CD14-positive monocyte (primary cell): ENCODE measurements around the gene ZEB2. TPM values are rescaled to one million over a fixed set of nuclear protein-coding genes. Genes with fewer than 3 reads are reported as not detected.
A peak's percentile ranks its signal among the peaks of the same experiment; 100 is the strongest.

Experiments
- DNase-seq, 3 donors: peaks; one replicate each; pipeline ENCODE4 v3.0.0-alpha.2; 2011 to 2022
- H2AFZ ChIP-seq: 2 replicates; pipeline ENCODE4 v1.6.0; 2012; ENCODE audit warnings: mild to moderate bottlenecking, low read depth, low read length, inconsistent platforms; ENCODE audit not compliant: insufficient read depth, poor library complexity, severe bottlenecking
- H3K27ac ChIP-seq, 2 donors: 1 replicate in 1 of 2; 2 replicates in 1 of 2; pipeline ENCODE4 v1.5.1; 2012 to 2013; ENCODE audit warnings: low read length in 2 of 2, control low read depth in 1 of 2, inconsistent platforms in 1 of 2, low read depth in 1 of 2, mild to moderate bottlenecking in 1 of 2
- H3K27me3 ChIP-seq, 2 donors: one replicate each; pipeline versions ENCODE4 v1.6.0 to v1.6.1; 2011 to 2013; ENCODE audit warnings: low read length in 2 of 2; ENCODE audit not compliant: control insufficient read depth in 2 of 2, insufficient read depth in 2 of 2
- H3K36me3 ChIP-seq, 2 donors: replicated peaks in 1 of 2; 1 replicate in 1 of 2; 2 replicates in 1 of 2; pipeline versions ENCODE4 v1.5.1 to v1.6.1; 2012 to 2013; ENCODE audit warnings: low read length in 2 of 2, control low read depth in 1 of 2, inconsistent platforms in 1 of 2, mild to moderate bottlenecking in 1 of 2; ENCODE audit not compliant: insufficient read depth in 2 of 2, control insufficient read depth in 1 of 2
- H3K4me1 ChIP-seq, 2 donors: 1 replicate in 1 of 2; 2 replicates in 1 of 2; pipeline versions ENCODE4 v1.5.1 to v1.6.1; 2012 to 2013; ENCODE audit warnings: low read length in 2 of 2, control low read depth in 1 of 2, inconsistent platforms in 1 of 2, mild to moderate bottlenecking in 1 of 2, moderate library complexity in 1 of 2; ENCODE audit not compliant: insufficient read depth in 2 of 2, control insufficient read depth in 1 of 2
- H3K4me2 ChIP-seq: replicated peaks from 2 replicates; pipeline ENCODE3; 2012; ENCODE audit warnings: low read length, moderate library complexity, mild to moderate bottlenecking; ENCODE audit not compliant: poor library complexity, severe bottlenecking; ENCODE audit errors: extremely low read depth
- H3K4me3 ChIP-seq, 3 experiments: fragments of 200-600 bp in 1 of 3; sonication (generic) in 1 of 3; replicated peaks in 1 of 3; 1 replicate in 2 of 3; 2 replicates in 1 of 3; pipeline ENCODE4 v1.5.1; 2011 to 2013; ENCODE audit warnings: low read length in 3 of 3, mild to moderate bottlenecking in 3 of 3, control low read depth in 2 of 3, low read depth in 2 of 3, inconsistent platforms in 1 of 3, moderate library complexity in 1 of 3
- H3K79me2 ChIP-seq: 2 replicates; pipeline ENCODE4 v1.6.0; 2012; ENCODE audit warnings: mild to moderate bottlenecking, control low read depth, inconsistent platforms, low read length, moderate library complexity; ENCODE audit not compliant: insufficient read depth
- H3K9ac ChIP-seq: 2 replicates; pipeline ENCODE4 v1.6.0; 2017; ENCODE audit warnings: low read length, mild to moderate bottlenecking; ENCODE audit not compliant: insufficient read depth, poor library complexity, severe bottlenecking
- H3K9me3 ChIP-seq, 2 donors: replicated peaks in 1 of 2; 1 replicate in 1 of 2; 2 replicates in 1 of 2; pipeline versions ENCODE4 v1.5.1 to v1.6.1; 2012 to 2013; ENCODE audit warnings: low read length in 2 of 2, control low read depth in 1 of 2; ENCODE audit not compliant: control insufficient read depth in 1 of 2, insufficient read depth in 1 of 2
- H4K20me1 ChIP-seq: 2 replicates; pipeline ENCODE4 v1.6.0; 2012; ENCODE audit warnings: mild to moderate bottlenecking, low read length, control low read depth, moderate library complexity; ENCODE audit not compliant: insufficient read depth
- H3K27ac Mint-ChIP-seq, 7 donors: one replicate each; pipeline ENCODE4 v1.8.0; 2020; ENCODE audit warnings: mild to moderate bottlenecking in 7 of 7, mixed read lengths in 7 of 7, moderate library complexity in 6 of 7, inconsistent platforms in 2 of 7
- H3K27me3 Mint-ChIP-seq, 3 donors: one replicate each; pipeline ENCODE4 v1.8.0; 2021 to 2022; ENCODE audit warnings: low read depth in 3 of 3, mild to moderate bottlenecking in 3 of 3, mixed read lengths in 3 of 3, moderate library complexity in 3 of 3, inconsistent platforms in 1 of 3
- H3K36me3 Mint-ChIP-seq, 2 donors: one replicate each; pipeline ENCODE4 v1.8.0; 2020; ENCODE audit warnings: mixed read lengths in 2 of 2, inconsistent platforms in 1 of 2, mild to moderate bottlenecking in 1 of 2
- H3K4me1 Mint-ChIP-seq: one replicate; pipeline ENCODE4 v1.8.0; 2020; ENCODE audit warnings: mild to moderate bottlenecking, mixed read lengths
- H3K4me3 Mint-ChIP-seq, 2 donors: one replicate each; pipeline ENCODE4 v1.8.0; 2020; ENCODE audit warnings: mild to moderate bottlenecking in 2 of 2, mixed read lengths in 2 of 2, moderate library complexity in 1 of 2
- H3K9me3 Mint-ChIP-seq, 7 donors: one replicate each; pipeline ENCODE4 v1.8.0; 2020 to 2022; ENCODE audit warnings: mixed read lengths in 7 of 7, mild to moderate bottlenecking in 6 of 7, moderate library complexity in 6 of 7, inconsistent platforms in 2 of 7
- WGBS: methylation state at CpG from one replicate; pipeline ENCODE4 v1.1.5; 2013; ENCODE audit warnings: missing lambda C conversion rate; ENCODE audit not compliant: insufficient coverage; 5-methylcytosine and 5-hydroxymethylcytosine counted together
- intact Hi-C, 2 donors: fragments of 100-400 bp; cut with micrococcal nuclease; formaldehyde crosslinking; loops; one replicate each; pipeline versions ENCODE4 v1.15.0 to v1.15.1; 2023
- polyA plus RNA-seq, 3 donors: library from polyadenylated mRNA; depleted of rRNA in 1 of 3; unstranded in 2 of 3; stranded (reverse) in 1 of 3; fragments of 300-500 nt in 2 of 3; fragments of >200 nt in 1 of 3; fragmentation: Illumina TruSeq in 2 of 3; gene quantifications; 1 replicate in 2 of 3; 2 replicates in 1 of 3; pipeline ENCODE4 v1.2.3, GENCODE V29; 2012 to 2021
- TF ChIP-seq, protein P1 (sequence below): fragments of 200-600 bp; IDR thresholded peaks from one replicate; pipeline ENCODE4 v1.8.0; 2022; ENCODE audit warnings: antibody characterized with exemption, mild to moderate bottlenecking

ZEB2 gene
- polyA plus RNA-seq, 3 donors: 76.8 to 325 (median 93.8) TPM

GRCh38 chr2:144463266-144463665 is 56.7 kb downstream of the ZEB2 start:
- H4K20me1 ChIP-seq: peaks cover 100% of the 10 kb centered on the region
- intact Hi-C loops: no loop called here
- H3K27ac Mint-ChIP-seq: peak overlapping the region; percentile 67 to 95 (median 81)
- TF ChIP-seq, protein P1, sequence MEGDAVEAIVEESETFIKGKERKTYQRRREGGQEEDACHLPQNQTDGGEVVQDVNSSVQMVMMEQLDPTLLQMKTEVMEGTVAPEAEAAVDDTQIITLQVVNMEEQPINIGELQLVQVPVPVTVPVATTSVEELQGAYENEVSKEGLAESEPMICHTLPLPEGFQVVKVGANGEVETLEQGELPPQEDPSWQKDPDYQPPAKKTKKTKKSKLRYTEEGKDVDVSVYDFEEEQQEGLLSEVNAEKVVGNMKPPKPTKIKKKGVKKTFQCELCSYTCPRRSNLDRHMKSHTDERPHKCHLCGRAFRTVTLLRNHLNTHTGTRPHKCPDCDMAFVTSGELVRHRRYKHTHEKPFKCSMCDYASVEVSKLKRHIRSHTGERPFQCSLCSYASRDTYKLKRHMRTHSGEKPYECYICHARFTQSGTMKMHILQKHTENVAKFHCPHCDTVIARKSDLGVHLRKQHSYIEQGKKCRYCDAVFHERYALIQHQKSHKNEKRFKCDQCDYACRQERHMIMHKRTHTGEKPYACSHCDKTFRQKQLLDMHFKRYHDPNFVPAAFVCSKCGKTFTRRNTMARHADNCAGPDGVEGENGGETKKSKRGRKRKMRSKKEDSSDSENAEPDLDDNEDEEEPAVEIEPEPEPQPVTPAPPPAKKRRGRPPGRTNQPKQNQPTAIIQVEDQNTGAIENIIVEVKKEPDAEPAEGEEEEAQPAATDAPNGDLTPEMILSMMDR: no peak
- peaks cover 84 to 92% of the 10 kb centered on the region in 2 donors for H3K36me3 Mint-ChIP-seq
- H3K4me1 ChIP-seq: peaks cover 51 to 54% of the 10 kb centered on the region in 2 donors
- H3K9me3 ChIP-seq: no peaks in the 10 kb centered on the region
- WGBS: no CpG with 5 or more reads among the region's 5 CpGs
- H3K4me3 ChIP-seq: no peak overlapping the region
- no peaks in the 10 kb centered on the region for H3K27me3 ChIP-seq
- no peak overlapping the region for H3K4me2 ChIP-seq
- no peak overlapping the region for H2AFZ ChIP-seq
- H3K4me1 Mint-ChIP-seq: peaks cover 72% of the 10 kb centered on the region
- no peak overlapping the region for H3K4me3 Mint-ChIP-seq
- peaks cover 74 to 94% of the 10 kb centered on the region in 2 donors for H3K36me3 ChIP-seq
- H3K79me2 ChIP-seq: peaks cover 100% of the 10 kb centered on the region
- DNase-seq: no peak
- no peaks in the 10 kb centered on the region for H3K9me3 Mint-ChIP-seq
- H3K27me3 Mint-ChIP-seq: no peaks in the 10 kb centered on the region
- H3K27ac ChIP-seq: peak overlapping the region; percentile 21 to 79
- no peak overlapping the region for H3K9ac ChIP-seq

- Histone ChIP-seq H3K79me2 (peaks cover 100% of the 10 kb centered on the region), H3K27me3 (no peaks in the 10 kb centered on the region), H3K36me3 (peaks cover 67 to 92% of the 10 kb centered on the region in 2 donors), H3K4me3 (no peak overlapping the region), H3K27ac (peak overlapping the region in 1 of 2 donors; percentile 79), H3K4me2 (no peak overlapping the region), H3K9ac (no peak overlapping the region), H4K20me1 (peaks cover 100% of the 10 kb centered on the region), H2AFZ (no peak overlapping the region), H3K9me3 (no peaks in the 10 kb centered on the region), H3K4me1 (peaks cover 58 to 64% of the 10 kb centered on the region in 2 donors)
- H3K4me1 Mint-ChIP-seq: peaks cover 78% of the 10 kb centered on the region
- H3K27ac Mint-ChIP-seq: peak overlapping the region; percentile 77 to 95 (median 85)
- DNase-seq: no peak
- no CpG with 5 or more reads among the region's 6 CpGs for WGBS
- H3K4me3 Mint-ChIP-seq: no peak overlapping the region
- peaks cover 83 to 94% of the 10 kb centered on the region in 2 donors for H3K36me3 Mint-ChIP-seq
- intact Hi-C loops: no loop called here
- H3K27me3 Mint-ChIP-seq: no peaks in the 10 kb centered on the region
- TF ChIP-seq, protein P1: no peak
- H3K9me3 Mint-ChIP-seq: no peaks in the 10 kb centered on the region
Observed at GRCh38 chr2:144462266-144462665, 57.7 kb downstream of the ZEB2 start.
